ENCODE measurements around the gene CORO2B. TPM values are rescaled to one million over a fixed set of nuclear protein-coding genes. Genes with fewer than 3 reads are reported as not detected.
"Not testable (repeated sequence)": the region's sequence is repeated elsewhere in the genome, so short reads cannot be mapped to it uniquely, and the experiment has no call there.

The CORO2B gene
- total and polyA plus RNA-seq, 5 donors = 5.8 to 13.7 (median 11.1) TPM

DNA sequence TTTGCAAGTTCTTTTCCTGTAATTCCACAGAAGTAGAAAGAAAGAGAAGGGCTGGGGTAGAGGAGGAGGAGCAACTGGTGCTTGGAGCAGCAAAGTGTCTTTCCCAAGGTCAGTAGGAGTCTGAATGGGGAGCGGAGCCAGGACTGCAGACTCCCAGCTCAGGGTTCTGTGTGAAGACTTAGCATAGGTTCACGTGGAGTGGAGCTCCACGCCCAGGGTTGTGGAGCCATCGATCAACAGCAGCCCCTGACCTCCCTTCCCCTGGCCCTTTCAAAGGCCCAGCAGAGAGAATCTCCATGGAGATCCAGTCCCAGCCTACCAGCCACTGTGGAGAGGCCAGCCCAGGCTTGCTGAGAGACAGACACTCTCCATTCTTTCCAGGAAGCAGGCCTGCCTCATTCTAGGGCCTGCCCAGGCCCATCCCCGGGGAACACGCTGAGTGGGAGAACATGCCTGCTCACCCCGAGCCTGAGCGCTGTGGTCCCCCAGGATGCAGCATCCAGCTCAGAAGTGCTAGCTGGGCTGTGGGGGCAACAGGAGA lies 62.1 kb downstream of the CORO2B start:
- no peaks in the 10 kb centered on the region for H3K9me3 ChIP-seq (ENCODE audit: control insufficient read depth, low read length)
- no peak overlapping the region for H3K4me3 ChIP-seq (ENCODE audit: low read length)
- WGBS = 59% methylated on average over 8 of the region's 8 CpGs
- ATAC-seq (peak; percentile 24 to 28), DNase-seq (peak; percentile 52 to 85 (median 77))
- H3K27me3 ChIP-seq (ENCODE audit: control insufficient read depth, insufficient read depth) = no peaks in the 10 kb centered on the region
- intact Hi-C loops (cut with DNase I) = no loop called here
- peaks cover 16% of the 10 kb centered on the region for H3K4me1 ChIP-seq (ENCODE audit: control insufficient read depth, insufficient read depth, low read length)
- H3K27ac ChIP-seq (ENCODE audit: low read length) = peak overlapping the region; percentile 29

DNA sequence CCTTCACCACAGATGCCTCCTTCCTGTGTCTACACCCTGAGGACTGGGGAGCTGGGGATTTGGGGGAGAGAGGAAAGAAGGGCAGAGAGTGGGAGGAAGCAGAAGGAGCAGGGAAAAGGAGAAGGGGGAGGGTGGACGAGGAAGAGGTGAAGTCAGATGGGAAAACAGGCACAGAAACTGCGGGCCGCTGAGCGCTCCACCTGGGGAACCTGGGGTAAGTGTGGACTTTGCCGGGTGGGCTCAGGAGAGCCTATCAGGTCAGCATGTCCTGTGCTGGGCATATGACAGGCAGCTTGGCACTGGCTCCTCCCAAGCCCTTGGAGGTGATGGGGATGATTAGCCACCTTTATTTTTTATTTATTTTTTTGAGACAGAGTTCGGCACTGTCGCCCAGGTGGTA lies 62.6 kb downstream of the CORO2B start:
- Histone ChIP-seq H3K4me1 (ENCODE audit: control insufficient read depth, insufficient read depth, low read length) (peaks cover 14% of the 10 kb centered on the region), H3K9me3 (ENCODE audit: control insufficient read depth, low read length) (no peaks in the 10 kb centered on the region), H3K27ac (ENCODE audit: low read length) (peak overlapping the region; percentile 29), H3K4me3 (ENCODE audit: low read length) (no peak overlapping the region), H3K27me3 (ENCODE audit: control insufficient read depth, insufficient read depth) (no peaks in the 10 kb centered on the region)
- intact Hi-C loops (cut with DNase I) = no loop called here
- 88% methylated on average over 7 of the region's 7 CpGs for WGBS
- no peak for ATAC-seq
- DNase-seq = peak in 1 of 3 donors; percentile 53

DNA sequence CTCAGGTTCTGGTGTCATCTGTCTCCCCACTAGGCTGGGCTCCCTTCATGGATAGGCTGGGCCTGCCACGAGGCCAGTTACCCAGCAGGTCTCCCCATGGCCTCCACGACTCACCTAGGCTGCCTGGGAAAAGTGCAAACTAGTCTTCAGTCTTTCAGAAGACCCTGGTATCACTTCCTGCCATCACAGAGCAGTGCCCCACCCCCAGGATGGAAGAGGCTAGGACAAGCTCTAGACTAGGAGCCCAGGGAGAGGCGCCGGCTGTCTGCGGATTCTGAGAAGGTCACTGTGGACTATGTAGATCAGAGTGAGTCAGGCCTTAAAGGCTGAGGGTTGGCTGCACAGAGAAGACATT lies 63.7 kb downstream of the CORO2B start:
- 92% methylated on average over 5 of the region's 5 CpGs for WGBS
- no peaks in the 10 kb centered on the region for H3K27me3 ChIP-seq (ENCODE audit: control insufficient read depth, insufficient read depth)
- peaks cover 12% of the 10 kb centered on the region for H3K4me1 ChIP-seq (ENCODE audit: control insufficient read depth, insufficient read depth, low read length)
- H3K4me3 ChIP-seq (ENCODE audit: low read length) = no peak overlapping the region
- ATAC-seq = no peak
- H3K27ac ChIP-seq (ENCODE audit: low read length) = no peak overlapping the region
- H3K9me3 ChIP-seq (ENCODE audit: control insufficient read depth, low read length) = no peaks in the 10 kb centered on the region
- intact Hi-C loops (cut with DNase I) = no loop called here
- no peak for DNase-seq

DNA sequence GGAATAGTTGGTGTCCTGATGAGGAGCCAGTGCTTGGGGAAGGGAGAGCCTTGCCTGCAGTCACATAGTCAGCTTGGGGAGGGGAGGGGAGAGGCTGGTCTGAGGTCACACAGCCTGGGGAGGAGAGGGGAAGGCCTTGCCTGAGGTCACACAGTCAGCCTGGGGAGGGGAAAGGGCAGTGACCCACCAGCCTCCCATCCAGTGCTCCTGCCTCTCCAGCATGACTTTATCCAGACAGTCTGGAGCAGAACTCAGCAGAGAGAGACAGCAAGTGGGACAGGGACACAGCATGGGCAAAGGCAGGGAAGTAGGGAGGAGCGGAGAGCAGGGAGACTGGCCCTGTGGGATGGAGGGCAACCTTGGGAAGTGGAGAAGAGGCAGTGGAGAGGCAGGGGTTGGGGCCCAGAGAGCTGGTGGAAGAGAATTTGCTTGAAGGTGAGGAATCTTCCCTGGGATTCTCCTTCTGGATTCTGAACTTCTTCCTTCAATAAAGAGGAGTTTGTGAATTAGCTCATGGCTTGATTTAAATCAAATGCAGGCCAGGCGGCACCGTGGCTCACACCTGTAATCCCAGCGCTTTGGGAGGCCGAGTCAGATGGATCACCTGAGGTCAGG lies 64.5 kb downstream of the CORO2B start:
- Histone ChIP-seq H3K27ac (ENCODE audit: low read length) (peak overlapping the region; percentile 6), H3K27me3 (ENCODE audit: control insufficient read depth, insufficient read depth) (no peaks in the 10 kb centered on the region), H3K9me3 (ENCODE audit: control insufficient read depth, low read length) (no peaks in the 10 kb centered on the region), H3K4me3 (ENCODE audit: low read length) (no peak overlapping the region), H3K4me1 (ENCODE audit: control insufficient read depth, insufficient read depth, low read length) (peaks cover 12% of the 10 kb centered on the region)
- WGBS = 94% methylated on average over 5 of the region's 5 CpGs
- ATAC-seq = no peak
- intact Hi-C loops (cut with DNase I) = no loop called here
- no peak for DNase-seq

DNA sequence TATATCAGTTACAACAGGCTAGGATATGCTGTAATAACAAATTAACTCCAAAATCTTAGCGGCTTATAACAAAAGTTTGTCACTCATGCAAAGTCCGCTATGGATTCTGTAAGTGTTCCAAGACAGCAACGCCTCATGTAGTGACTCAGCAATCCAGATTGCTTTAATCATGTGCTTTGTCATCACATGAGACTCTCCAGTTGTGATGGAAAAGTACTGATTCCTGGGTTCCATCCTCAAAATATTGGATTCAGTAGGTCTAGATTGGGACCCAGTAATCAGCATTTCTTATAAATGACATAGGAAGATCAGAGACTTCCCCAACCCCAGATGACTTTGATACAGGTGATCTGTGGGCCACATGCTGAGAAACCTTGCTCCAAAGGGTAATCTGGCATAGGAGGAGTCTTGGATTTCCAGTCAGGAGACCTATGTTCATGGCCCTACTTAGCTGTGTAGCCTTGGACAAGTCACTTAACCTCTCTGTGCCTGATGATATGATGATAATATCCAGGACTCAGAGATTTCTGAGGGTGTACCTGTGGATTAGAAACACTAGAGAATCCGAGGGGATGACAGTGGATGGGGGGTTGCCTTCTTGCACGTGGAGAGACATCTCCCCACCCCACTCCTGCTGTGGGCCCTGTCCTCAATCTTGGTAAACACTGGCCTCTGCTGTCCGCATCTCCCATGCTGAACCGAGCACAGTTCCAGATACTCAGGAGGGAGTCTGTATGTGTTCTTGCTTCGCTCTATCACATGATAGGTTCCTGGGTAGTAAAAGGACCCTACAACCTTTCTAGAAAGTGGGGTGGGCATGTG lies 65.5 kb downstream of the CORO2B start:
- Histone ChIP-seq H3K4me3 (ENCODE audit: low read length) (no peak overlapping the region), H3K9me3 (ENCODE audit: control insufficient read depth, low read length) (no peaks in the 10 kb centered on the region), H3K27ac (ENCODE audit: low read length) (peak overlapping the region; percentile 17), H3K27me3 (ENCODE audit: control insufficient read depth, insufficient read depth) (no peaks in the 10 kb centered on the region), H3K4me1 (ENCODE audit: control insufficient read depth, insufficient read depth, low read length) (peaks cover 5% of the 10 kb centered on the region)
- DNase-seq (no peak), ATAC-seq (no peak)
- WGBS = 75% methylated on average over 8 of the region's 8 CpGs
- intact Hi-C loops (cut with DNase I) = no loop called here

DNA sequence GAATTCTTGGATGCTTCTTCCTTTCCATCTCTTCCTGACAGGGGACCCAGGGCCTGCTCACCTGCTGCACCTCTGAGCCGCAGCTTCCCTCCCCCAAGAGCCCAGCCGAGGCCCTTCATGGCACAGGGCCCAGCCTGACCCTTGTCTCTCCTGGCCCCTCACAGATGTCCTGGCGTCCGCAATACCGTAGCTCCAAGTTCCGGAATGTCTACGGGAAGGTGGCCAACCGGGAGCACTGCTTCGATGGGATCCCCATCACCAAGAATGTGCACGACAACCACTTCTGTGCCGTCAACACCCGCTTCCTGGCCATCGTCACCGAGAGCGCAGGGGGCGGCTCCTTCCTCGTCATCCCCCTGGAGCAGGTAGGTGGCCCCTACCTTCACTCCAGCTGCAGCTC lies 66.2 kb downstream of the CORO2B start:
- no peak overlapping the region for H3K27ac ChIP-seq (ENCODE audit: low read length)
- H3K27me3 ChIP-seq (ENCODE audit: control insufficient read depth, insufficient read depth) = no peaks in the 10 kb centered on the region
- WGBS = 78% methylated on average over 17 of the region's 17 CpGs
- no peak for DNase-seq
- intact Hi-C loops (cut with DNase I) = no loop called here
- H3K9me3 ChIP-seq (ENCODE audit: control insufficient read depth, low read length) = no peaks in the 10 kb centered on the region
- no peak for ATAC-seq
- no peak overlapping the region for H3K4me3 ChIP-seq (ENCODE audit: low read length)
- H3K4me1 ChIP-seq (ENCODE audit: control insufficient read depth, insufficient read depth, low read length) = peaks cover 3% of the 10 kb centered on the region

DNA sequence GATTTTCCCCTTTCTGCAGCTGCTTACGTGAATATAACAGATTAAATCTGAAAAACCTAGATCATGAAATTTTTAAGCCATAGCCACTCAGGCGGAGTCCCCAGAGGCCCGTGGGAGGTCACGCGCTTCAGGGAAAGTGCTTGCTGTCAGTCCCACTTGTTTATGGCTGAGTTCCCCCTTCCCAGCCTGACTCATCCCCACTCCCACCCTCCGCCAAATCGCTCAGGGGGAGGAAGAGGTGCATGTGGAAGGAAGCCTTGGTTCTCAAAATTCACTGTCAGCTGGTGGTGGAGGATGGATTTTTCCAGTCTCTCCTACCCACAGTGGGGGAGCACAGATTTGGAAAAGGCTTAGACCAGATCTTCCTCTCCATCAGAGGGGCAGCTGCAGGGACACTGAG lies 67.4 kb downstream of the CORO2B start:
- peaks cover under 1% of the 10 kb centered on the region for H3K4me1 ChIP-seq (ENCODE audit: control insufficient read depth, insufficient read depth, low read length)
- H3K27ac ChIP-seq (ENCODE audit: low read length) = no peak overlapping the region
- H3K9me3 ChIP-seq (ENCODE audit: control insufficient read depth, low read length) = no peaks in the 10 kb centered on the region
- WGBS = 67% methylated on average over 7 of the region's 7 CpGs
- H3K4me3 ChIP-seq (ENCODE audit: low read length) = no peak overlapping the region
- no peak for ATAC-seq
- intact Hi-C loops (cut with DNase I) = no loop called here
- no peak for DNase-seq
- no peaks in the 10 kb centered on the region for H3K27me3 ChIP-seq (ENCODE audit: control insufficient read depth, insufficient read depth)

DNA sequence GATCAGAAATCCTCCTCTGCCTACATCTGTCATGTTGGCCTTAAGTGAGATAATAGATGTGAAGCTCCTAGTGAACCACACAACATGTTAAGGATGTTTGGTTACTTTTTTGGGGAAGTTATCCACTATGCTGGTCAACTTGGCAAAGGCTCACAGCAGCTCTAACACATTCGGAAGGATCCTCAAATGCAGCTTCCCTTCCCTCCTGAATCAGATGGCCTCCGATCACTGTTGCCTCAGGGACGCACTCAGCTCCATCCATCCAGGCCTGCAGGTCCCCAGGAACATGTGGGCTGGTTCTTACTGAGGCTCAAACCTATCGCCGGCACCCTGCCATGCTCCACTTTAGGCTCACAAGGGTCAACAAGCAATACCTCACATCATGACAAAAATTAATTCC lies 67.9 kb downstream of the CORO2B start:
- no peaks in the 10 kb centered on the region for H3K9me3 ChIP-seq (ENCODE audit: control insufficient read depth, low read length)
- H3K27me3 ChIP-seq (ENCODE audit: control insufficient read depth, insufficient read depth) = no peaks in the 10 kb centered on the region
- intact Hi-C loops (cut with DNase I) = no loop called here
- no peaks in the 10 kb centered on the region for H3K4me1 ChIP-seq (ENCODE audit: control insufficient read depth, insufficient read depth, low read length)
- H3K27ac ChIP-seq (ENCODE audit: low read length) = no peak overlapping the region
- no peak overlapping the region for H3K4me3 ChIP-seq (ENCODE audit: low read length)
- DNase-seq (no peak), ATAC-seq (no peak)
- WGBS = 89% methylated on average over 5 of the region's 5 CpGs

DNA sequence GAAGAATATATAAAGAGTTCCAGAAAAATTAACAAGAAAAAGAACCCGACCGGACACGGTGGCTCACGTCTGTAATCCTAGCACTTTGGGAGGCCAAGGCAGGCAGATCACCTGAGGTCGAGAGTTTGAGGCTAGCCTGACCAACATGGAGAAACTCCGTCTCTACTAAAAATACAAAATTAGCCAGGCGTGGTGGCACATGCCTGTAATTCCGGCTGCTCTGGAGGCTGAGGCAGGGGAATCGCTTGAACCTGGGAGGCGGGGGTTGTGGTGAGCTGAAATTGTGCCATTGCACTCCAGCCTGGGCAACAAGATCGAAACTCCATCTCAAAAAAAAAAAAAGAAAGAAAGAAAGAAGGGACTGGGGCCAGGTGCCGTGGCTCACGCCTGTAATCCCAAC lies 68.6 kb downstream of the CORO2B start:
- H3K9me3 ChIP-seq (ENCODE audit: control insufficient read depth, low read length); intact Hi-C loops (cut with DNase I); H3K27me3 ChIP-seq (ENCODE audit: control insufficient read depth, insufficient read depth); ATAC-seq; H3K27ac ChIP-seq (ENCODE audit: low read length); H3K4me1 ChIP-seq (ENCODE audit: control insufficient read depth, insufficient read depth, low read length); DNase-seq; H3K4me3 ChIP-seq (ENCODE audit: low read length): not testable (repeated sequence)
- 96% methylated on average over 13 of the region's 13 CpGs for WGBS

DNA sequence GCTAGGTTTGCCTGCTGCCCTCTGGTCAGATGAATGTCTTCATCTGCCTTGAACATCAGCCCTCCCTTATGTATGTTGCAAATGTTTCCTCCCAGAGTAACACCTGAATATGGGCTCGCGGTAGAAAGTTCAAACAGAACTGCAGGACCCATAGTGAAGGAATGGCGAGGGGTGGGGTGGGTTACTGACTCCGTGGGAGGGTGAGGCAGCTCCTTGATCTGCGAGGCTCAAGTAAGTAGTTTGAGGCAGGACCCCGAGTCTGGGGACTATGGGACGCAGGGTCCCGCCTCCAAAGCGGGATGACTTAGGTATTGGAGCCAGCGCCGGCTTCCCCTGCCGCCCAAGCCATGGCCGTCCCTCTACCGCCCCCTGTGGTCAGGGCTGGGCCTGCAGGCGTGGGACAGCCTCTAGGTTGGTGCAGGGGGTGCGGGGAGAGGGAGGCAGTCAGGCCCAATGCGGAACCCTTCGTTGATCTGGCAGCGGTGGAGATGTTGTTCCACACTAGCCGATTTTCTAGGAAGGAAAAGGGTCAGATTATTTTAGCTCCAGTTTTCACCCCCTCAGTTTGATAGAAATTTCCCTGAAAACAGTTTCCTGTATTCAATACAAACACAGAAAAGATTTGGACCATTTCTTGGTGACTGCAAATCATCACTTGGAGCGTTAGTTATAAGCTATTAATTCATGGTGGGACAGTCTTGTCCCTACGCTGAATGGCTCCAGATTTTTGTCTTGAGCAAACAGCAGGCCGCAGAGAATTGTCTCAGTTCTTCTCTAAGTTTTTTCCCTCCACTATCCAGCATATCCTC lies 72.3 kb downstream of the CORO2B start:
- Histone ChIP-seq H3K27me3 (ENCODE audit: control insufficient read depth, insufficient read depth) (no peaks in the 10 kb centered on the region), H3K27ac (ENCODE audit: low read length) (no peak overlapping the region), H3K4me1 (ENCODE audit: control insufficient read depth, insufficient read depth, low read length) (no peaks in the 10 kb centered on the region), H3K4me3 (ENCODE audit: low read length) (no peak overlapping the region), H3K9me3 (ENCODE audit: control insufficient read depth, low read length) (no peaks in the 10 kb centered on the region)
- peak; percentile 73 to 87 (median 86) for DNase-seq
- ATAC-seq = peak; percentile 64 to 87
- intact Hi-C loops (cut with DNase I) = loop anchor here in 1 of 4 donors (10.0 kb wide), 1 partner anchor 76 kb away; the partner anchor contains the start of gene CORO2B
- WGBS = 65% methylated on average over 23 of the region's 23 CpGs

Measured in right cardiac atrium (tissue), 5 donors.